IMR-90 (cell line): ENCODE data around the gene STK40. TPM values are rescaled to one million over a fixed set of nuclear protein-coding genes. Genes with fewer than 3 reads are reported as not detected.
A peak's percentile ranks its signal among the peaks of the same experiment; 100 is the strongest.

Source experiments
- ATAC-seq: fragments of 200-7000 bp; cut with Tn5 transposase; 2 replicates; pipeline ENCODE4 v1.9.1; 2020; ENCODE audit warnings: low read depth, mild to moderate bottlenecking, moderate library complexity
- BruUV-seq: library from RNA; stranded (reverse); fragments of 400-500 nt; replicated peaks from 2 replicates; lab custom pipeline; 2021; lab: Mats Ljungman, UMichigan
- CTCF ChIA-PET: fragments of 300-600 bp; formaldehyde crosslinking; extraction: SDS; loops from one replicate; lab custom pipeline; 2021; ENCODE audit warnings: antibody characterized with exemption; lab: Yijun Ruan, JAX
- POLR2A ChIA-PET: fragments of 300-600 bp; sonication (Branson Sonifier 250); formaldehyde crosslinking; loops from one replicate; lab custom pipeline; 2022; ENCODE audit warnings: antibody characterized with exemption; ENCODE audit not compliant: unreplicated experiment; lab: Charles Lee
- DNase-seq: peaks from one replicate; pipeline ENCODE4 v3.0.0; 2013
- H2AFZ ChIP-seq: replicated peaks from 2 replicates; pipeline ENCODE3; 2013; ENCODE audit warnings: low read length, mild to moderate bottlenecking; ENCODE audit not compliant: poor library complexity
- H2AK5ac ChIP-seq: 2 replicates; pipeline ENCODE4 v1.6.1; 2013; ENCODE audit warnings: low read depth, low read length, inconsistent platforms
- H2AK9ac ChIP-seq: replicated peaks from 2 replicates; pipeline ENCODE3; 2013; ENCODE audit warnings: mild to moderate bottlenecking, low read depth, low read length, moderate library complexity; ENCODE audit not compliant: poor library complexity
- H2BK120ac ChIP-seq: 2 replicates; pipeline ENCODE4 v1.6.1; 2013; ENCODE audit warnings: low read depth, low read length, inconsistent platforms
- H2BK15ac ChIP-seq: 3 replicates; pipeline ENCODE4 v1.6.1; 2013; ENCODE audit warnings: low read depth, low read length, inconsistent platforms
- H2BK20ac ChIP-seq: 2 replicates; pipeline ENCODE4 v1.6.1; 2013; ENCODE audit warnings: low read depth, mild to moderate bottlenecking, inconsistent platforms, low read length, moderate library complexity
- H2BK5ac ChIP-seq: 2 replicates; pipeline ENCODE4 v1.6.1; 2013; ENCODE audit warnings: mild to moderate bottlenecking, low read depth, low read length, inconsistent platforms; ENCODE audit not compliant: poor library complexity, severe bottlenecking
- H3K14ac ChIP-seq: replicated peaks from 2 replicates; pipeline ENCODE4 v1.6.1; 2013; ENCODE audit warnings: low read depth, low read length, inconsistent platforms
- H3K18ac ChIP-seq: 2 replicates; pipeline ENCODE4 v1.6.1; 2013; ENCODE audit warnings: low read depth, low read length, control low read depth
- H3K23ac ChIP-seq: 2 replicates; pipeline ENCODE4 v1.6.1; 2013; ENCODE audit warnings: low read depth, low read length, inconsistent platforms
- H3K27ac ChIP-seq: 2 replicates; pipeline ENCODE4 v1.5.1; 2013; ENCODE audit warnings: mild to moderate bottlenecking, control low read depth, low read length; ENCODE audit not compliant: insufficient read depth
- H3K27me3 ChIP-seq: 2 replicates; pipeline ENCODE4 v1.6.1; 2013; ENCODE audit warnings: low read length; ENCODE audit not compliant: control insufficient read depth, insufficient read depth
- H3K36me3 ChIP-seq: 2 replicates; pipeline ENCODE4 v1.6.1; 2013; ENCODE audit warnings: low read length, mixed read lengths; ENCODE audit not compliant: control insufficient read depth, insufficient read depth
- H3K4ac ChIP-seq: 2 replicates; pipeline ENCODE4 v1.6.1; 2013; ENCODE audit warnings: low read depth, low read length, inconsistent platforms
- H3K4me1 ChIP-seq: 2 replicates; pipeline ENCODE4 v1.6.1; 2013; ENCODE audit warnings: low read length, mixed read lengths; ENCODE audit not compliant: control insufficient read depth, insufficient read depth
- H3K4me2 ChIP-seq: 2 replicates; pipeline ENCODE4 v1.6.1; 2013; ENCODE audit warnings: low read depth, mild to moderate bottlenecking, control low read depth, low read length, moderate library complexity
- H3K4me3 ChIP-seq: 2 replicates; pipeline ENCODE4 v1.5.1; 2013; ENCODE audit warnings: low read depth, mild to moderate bottlenecking, control low read depth, low read length, moderate library complexity; ENCODE audit not compliant: insufficient read depth
- H3K56ac ChIP-seq: 2 replicates; pipeline ENCODE4 v1.6.1; 2013; ENCODE audit warnings: low read length, inconsistent platforms; ENCODE audit not compliant: insufficient read depth; ENCODE audit errors: extremely low read depth
- H3K79me1 ChIP-seq, 2 experiments: 2 replicates each; pipeline ENCODE4 v1.6.1; 2013; ENCODE audit warnings: low read length in 2 of 2, inconsistent platforms in 1 of 2, low read depth in 1 of 2
- H3K9ac ChIP-seq: 2 replicates; pipeline ENCODE4 v1.6.1; 2013; ENCODE audit warnings: low read depth, low read length, control low read depth
- H3K9me1 ChIP-seq: 2 replicates; pipeline ENCODE4 v1.6.1; 2013; ENCODE audit warnings: low read length, inconsistent platforms; ENCODE audit not compliant: insufficient read depth
- H3K9me3 ChIP-seq: 2 replicates; pipeline ENCODE4 v1.6.1; 2013; ENCODE audit warnings: low read length; ENCODE audit not compliant: control insufficient read depth, insufficient read depth
- H4K20me1 ChIP-seq: 2 replicates; pipeline ENCODE4 v1.6.1; 2013; ENCODE audit warnings: low read length, inconsistent platforms; ENCODE audit not compliant: insufficient read depth
- H4K5ac ChIP-seq: 2 replicates; pipeline ENCODE4 v1.6.1; 2013; ENCODE audit warnings: mild to moderate bottlenecking, low read depth, low read length, control low read depth
- H4K8ac ChIP-seq, 2 experiments: 2 replicates each; pipeline ENCODE4 v1.6.1; 2013; ENCODE audit warnings: low read depth in 2 of 2, low read length in 2 of 2, control low read depth in 1 of 2, inconsistent platforms in 1 of 2
- H4K91ac ChIP-seq: 2 replicates; pipeline ENCODE4 v1.6.1; 2013; ENCODE audit warnings: low read depth, low read length, inconsistent platforms; ENCODE audit not compliant: insufficient read depth
- CEBPB ChIP-seq: IDR thresholded peaks from 2 replicates; pipeline ENCODE4 v1.6.1; 2012; ENCODE audit warnings: low read depth, low read length, improper control_type of control experiment
- CHD1 ChIP-seq: IDR thresholded peaks from 2 replicates; pipeline ENCODE4 v1.6.1; 2012; ENCODE audit warnings: low read depth, low read length, improper control_type of control experiment
- FOS ChIP-seq: fragments of 150-350 bp; IDR thresholded peaks from 2 replicates; pipeline ENCODE4 v1.6.1; 2016; ENCODE audit warnings: low read depth, low read length
- MAFK ChIP-seq: IDR thresholded peaks from 2 replicates; pipeline ENCODE4 v1.6.1; 2012; ENCODE audit warnings: low read depth, low read length, improper control_type of control experiment
- MAZ ChIP-seq: IDR thresholded peaks from 2 replicates; pipeline ENCODE4 v1.6.1; 2012; ENCODE audit warnings: low read depth, mild to moderate bottlenecking, low read length, improper control_type of control experiment, moderate library complexity, borderline replicate concordance
- MXI1 ChIP-seq: IDR thresholded peaks from 2 replicates; pipeline ENCODE4 v1.6.1; 2012; ENCODE audit warnings: low read depth, mild to moderate bottlenecking, low read length, moderate library complexity, borderline replicate concordance
- NFE2L2 ChIP-seq: fragments of 150-350 bp; IDR thresholded peaks from 2 replicates; pipeline ENCODE4 v1.6.1; 2016; ENCODE audit warnings: low read depth, mild to moderate bottlenecking, low read length
- POLR2A ChIP-seq: IDR thresholded peaks from 2 replicates; pipeline ENCODE4 v1.6.1; 2012; ENCODE audit warnings: mild to moderate bottlenecking, low read depth, low read length
- RFX5 ChIP-seq: IDR thresholded peaks from 2 replicates; pipeline ENCODE4 v1.8.0; 2012; ENCODE audit warnings: low read depth, mild to moderate bottlenecking, low read length, moderate library complexity
- SMC3 ChIP-seq: fragments of 150-350 bp; IDR thresholded peaks from 2 replicates; pipeline ENCODE4 v1.6.1; 2016; ENCODE audit warnings: low read depth, mild to moderate bottlenecking, antibody characterized with exemption, low read length, moderate library complexity
- WGBS, 2 experiments: methylation state at CpG; one replicate each; pipeline versions ENCODE4 v1.1.5 to v1.1.7; 2013; ENCODE audit warnings: missing lambda C conversion rate in 2 of 2; ENCODE audit not compliant: insufficient read length in 1 of 2; ENCODE audit errors: extremely low coverage in 2 of 2; 5-methylcytosine and 5-hydroxymethylcytosine counted together
- dilution Hi-C: fragments of 300-500 bp; cut with HindIII; formaldehyde crosslinking; loops from one replicate; pipeline ENCODE4 v1.14.3; 2018; ENCODE audit warnings: low sequenced_read_pairs; ENCODE audit not compliant: unreplicated experiment
- in situ Hi-C: fragments of 300-500 bp; cut with MboI; formaldehyde crosslinking; loops from 3 replicates; pipeline ENCODE4 v1.14.3; 2019; ENCODE audit warnings: low sequenced_read_pairs, inconsistent platforms, mixed read lengths
- intact Hi-C: fragments of 100-400 bp; cut with micrococcal nuclease; formaldehyde crosslinking; loops from 2 replicates; pipeline ENCODE4 v1.10.0; 2022
- polyA plus RNA-seq, 3 experiments: library from polyadenylated mRNA; depleted of rRNA; stranded (reverse); fragments of >200 nt; gene quantifications; 2 replicates each; pipeline ENCODE4 v1.2.3, GENCODE V29; 2012; ENCODE audit warnings: low replicate concordance in 1 of 3
- total RNA-seq: library from RNA; depleted of rRNA; stranded (reverse); fragments of >200 nt; gene quantifications from 2 replicates; pipeline ENCODE4 v1.2.3, GENCODE V29; 2012
- TF ChIP-seq, protein P1 (sequence below): fragments of 150-350 bp; IDR thresholded peaks from 2 replicates; pipeline ENCODE4 v1.6.1; 2016; ENCODE audit warnings: low read depth, mild to moderate bottlenecking, low read length, moderate library complexity, borderline replicate concordance
- TF ChIP-seq, protein P2 (sequence below): fragments of 150-350 bp; IDR thresholded peaks from 2 replicates; pipeline ENCODE4 v1.6.1; 2017; ENCODE audit warnings: mild to moderate bottlenecking, antibody characterized with exemption, low read length, low read depth
- TF ChIP-seq, protein P3 (sequence below): conservative IDR thresholded peaks from 2 replicates; pipeline ENCODE4 v1.5.1; 2012; ENCODE audit warnings: mild to moderate bottlenecking, low read depth, low read length, improper control_type of control experiment

The STK40 gene
- total and polyA plus RNA-seq, 2 of the 4 experiments (the other 2 are of a cell fraction): 16.0 to 29.9 TPM

DNA sequence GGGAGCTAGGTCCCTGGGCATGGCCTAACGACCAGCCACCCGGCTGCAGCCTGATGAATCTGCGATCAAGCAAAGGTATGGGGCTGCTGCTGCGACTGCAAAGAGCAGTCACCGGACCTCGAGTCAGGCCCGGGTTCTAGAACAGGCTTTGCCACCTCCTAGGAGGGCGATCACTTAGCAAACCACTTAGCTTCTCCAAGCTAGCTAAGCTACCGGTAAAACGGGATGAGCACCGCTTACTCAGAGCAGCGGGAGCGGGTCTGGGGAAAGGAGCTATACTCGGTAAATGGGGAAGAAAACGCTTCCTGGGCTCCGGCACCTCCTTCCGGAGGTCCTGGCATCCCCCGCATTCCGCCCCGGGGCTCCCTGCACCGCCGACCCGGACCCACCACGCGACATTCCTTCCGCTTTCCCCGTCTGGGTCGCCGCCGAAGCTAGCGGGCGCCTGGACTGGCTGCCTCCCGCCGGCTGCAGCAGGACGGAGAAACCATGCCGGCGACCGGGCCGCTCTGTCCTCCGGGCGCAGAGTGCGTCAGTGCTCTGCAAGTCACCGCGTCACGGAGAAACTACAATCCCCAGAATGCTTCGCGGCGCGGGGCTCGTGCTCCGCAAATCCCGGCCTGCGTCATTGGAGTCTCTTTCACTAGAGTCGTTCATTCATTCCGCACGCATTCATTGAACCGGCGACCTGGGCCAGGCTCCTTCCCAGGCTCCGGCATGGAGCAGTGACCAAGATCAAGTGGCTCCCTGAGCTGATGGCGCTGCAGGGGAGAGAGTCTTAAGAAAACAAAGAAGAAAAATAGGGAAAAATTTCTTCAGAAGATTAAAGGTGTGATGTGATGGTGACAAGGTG, 11.9 kb upstream of the STK40 start, which contains the start of gene LSM10:
Gene LSM10 (minus strand): TSS at position 531 of the 853 bp plus-strand sequence. CDS start 3,779 bp downstream, outside the sequence.
- no peaks in the 10 kb centered on the region for H3K9me3 ChIP-seq
- peak within 1 kb of the TSS; percentile 74 for H3K4ac ChIP-seq
- peak within 1 kb of the TSS; percentile 82 for H3K14ac ChIP-seq
- BruUV-seq: no TSS peak
- peak within 1 kb of the TSS; percentile 85 for H3K4me3 ChIP-seq
- peak within 1 kb of the TSS; percentile 83 for H3K23ac ChIP-seq
- peak within 1 kb of the TSS; percentile 93 for H2AK5ac ChIP-seq
- H4K20me1 ChIP-seq: no peaks in the 10 kb centered on the region
- peak within 1 kb of the TSS; percentile 62 for H3K18ac ChIP-seq
- CTCF ChIA-PET: interaction anchor here (1.0 to 1.1 kb wide), 2 partner anchors 11 to 29 kb away, joined by 3 to 4 read pairs; no protein-coding TSS in a partner anchor
- ATAC-seq: peak; percentile 98
- H2BK120ac ChIP-seq: no peak within 1 kb of the TSS; the same call in 1 of the 2 replicates
- 1% methylated on average over 25 of the region's 60 CpGs; no CpG with 5 or more reads in 1 of the 2 experiments for WGBS, 2 experiments
- no peak within 1 kb of the TSS for H2BK15ac ChIP-seq
- POLR2A ChIA-PET: no interaction called here
- H3K79me1 ChIP-seq: peaks cover 16 to 36% of the 10 kb centered on the region in 2 experiments
- DNase-seq: peak; percentile 96
- H4K91ac ChIP-seq: peak within 1 kb of the TSS; percentile 46
- H2BK20ac ChIP-seq: no peak within 1 kb of the TSS
- H3K56ac ChIP-seq: peak within 1 kb of the TSS; percentile 76
- dilution Hi-C loops (no loop called here), intact Hi-C loops (loop anchor here (1.0 kb wide), 1 partner anchor 10 kb away; no protein-coding TSS in a partner anchor), in situ Hi-C loops (no loop called here)
- H3K9me1 ChIP-seq: peaks cover 9% of the 10 kb centered on the region
- H4K8ac ChIP-seq: peak within 1 kb of the TSS; percentile 46 to 91
- H3K9ac ChIP-seq: peak within 1 kb of the TSS; percentile 90
- peak within 1 kb of the TSS; percentile 82 for H3K4me2 ChIP-seq
- peak within 1 kb of the TSS; percentile 10 for H2AK9ac ChIP-seq
- peak within 1 kb of the TSS; percentile 24; the same call in 1 of the 2 replicates for H4K5ac ChIP-seq
- H2AFZ ChIP-seq: peak within 1 kb of the TSS; percentile 94
- H3K4me1 ChIP-seq: no peaks in the 10 kb centered on the region
- peaks cover 14% of the 10 kb centered on the region for H3K36me3 ChIP-seq
- peak within 1 kb of the TSS; percentile 81 for H3K27ac ChIP-seq
- H2BK5ac ChIP-seq: peak within 1 kb of the TSS; percentile 58
- no peaks in the 10 kb centered on the region for H3K27me3 ChIP-seq
- TF ChIP-seq, protein P1, sequence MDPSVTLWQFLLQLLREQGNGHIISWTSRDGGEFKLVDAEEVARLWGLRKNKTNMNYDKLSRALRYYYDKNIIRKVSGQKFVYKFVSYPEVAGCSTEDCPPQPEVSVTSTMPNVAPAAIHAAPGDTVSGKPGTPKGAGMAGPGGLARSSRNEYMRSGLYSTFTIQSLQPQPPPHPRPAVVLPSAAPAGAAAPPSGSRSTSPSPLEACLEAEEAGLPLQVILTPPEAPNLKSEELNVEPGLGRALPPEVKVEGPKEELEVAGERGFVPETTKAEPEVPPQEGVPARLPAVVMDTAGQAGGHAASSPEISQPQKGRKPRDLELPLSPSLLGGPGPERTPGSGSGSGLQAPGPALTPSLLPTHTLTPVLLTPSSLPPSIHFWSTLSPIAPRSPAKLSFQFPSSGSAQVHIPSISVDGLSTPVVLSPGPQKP: no peak
- TF ChIP-seq, protein P2, sequence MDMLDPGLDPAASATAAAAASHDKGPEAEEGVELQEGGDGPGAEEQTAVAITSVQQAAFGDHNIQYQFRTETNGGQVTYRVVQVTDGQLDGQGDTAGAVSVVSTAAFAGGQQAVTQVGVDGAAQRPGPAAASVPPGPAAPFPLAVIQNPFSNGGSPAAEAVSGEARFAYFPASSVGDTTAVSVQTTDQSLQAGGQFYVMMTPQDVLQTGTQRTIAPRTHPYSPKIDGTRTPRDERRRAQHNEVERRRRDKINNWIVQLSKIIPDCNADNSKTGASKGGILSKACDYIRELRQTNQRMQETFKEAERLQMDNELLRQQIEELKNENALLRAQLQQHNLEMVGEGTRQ: peak; percentile 82
- peak; percentile 22; the same call in 1 of the 2 replicates for TF ChIP-seq MAZ
- TF ChIP-seq POLR2A: peak; percentile 91
- no peak for TF ChIP-seq CHD1
- TF ChIP-seq RFX5: no peak
- no peak for TF ChIP-seq NFE2L2
- TF ChIP-seq FOS: 0 out of 2 replicates have a peak, but pooled peaks have one; percentile 30
- TF ChIP-seq, protein P3, sequence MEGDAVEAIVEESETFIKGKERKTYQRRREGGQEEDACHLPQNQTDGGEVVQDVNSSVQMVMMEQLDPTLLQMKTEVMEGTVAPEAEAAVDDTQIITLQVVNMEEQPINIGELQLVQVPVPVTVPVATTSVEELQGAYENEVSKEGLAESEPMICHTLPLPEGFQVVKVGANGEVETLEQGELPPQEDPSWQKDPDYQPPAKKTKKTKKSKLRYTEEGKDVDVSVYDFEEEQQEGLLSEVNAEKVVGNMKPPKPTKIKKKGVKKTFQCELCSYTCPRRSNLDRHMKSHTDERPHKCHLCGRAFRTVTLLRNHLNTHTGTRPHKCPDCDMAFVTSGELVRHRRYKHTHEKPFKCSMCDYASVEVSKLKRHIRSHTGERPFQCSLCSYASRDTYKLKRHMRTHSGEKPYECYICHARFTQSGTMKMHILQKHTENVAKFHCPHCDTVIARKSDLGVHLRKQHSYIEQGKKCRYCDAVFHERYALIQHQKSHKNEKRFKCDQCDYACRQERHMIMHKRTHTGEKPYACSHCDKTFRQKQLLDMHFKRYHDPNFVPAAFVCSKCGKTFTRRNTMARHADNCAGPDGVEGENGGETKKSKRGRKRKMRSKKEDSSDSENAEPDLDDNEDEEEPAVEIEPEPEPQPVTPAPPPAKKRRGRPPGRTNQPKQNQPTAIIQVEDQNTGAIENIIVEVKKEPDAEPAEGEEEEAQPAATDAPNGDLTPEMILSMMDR: no peak
- TF ChIP-seq CEBPB: no peak
- peak; percentile 1; the same call in 1 of the 2 replicates for TF ChIP-seq SMC3
- TF ChIP-seq MAFK: no peak
- TF ChIP-seq MXI1: peak; percentile 93; the same call in 1 of the 2 replicates
